Nephron (organoid): ENCODE data around the gene SERP2.

Experiments
- H3K27ac Mint-ChIP-seq, 3 experiments: 2 replicates each; pipeline ENCODE4 v1.8.0; 2020; ENCODE audit warnings: mixed read lengths in 3 of 3, mild to moderate bottlenecking in 2 of 3, moderate library complexity in 1 of 3
- H3K27me3 Mint-ChIP-seq: 2 replicates; pipeline ENCODE4 v1.8.0; 2021; ENCODE audit warnings: low read depth, mild to moderate bottlenecking, moderate library complexity, mixed read lengths
- H3K36me3 Mint-ChIP-seq: 2 replicates; pipeline ENCODE4 v1.8.0; 2020; ENCODE audit warnings: low read depth, mixed read lengths
- H3K4me1 Mint-ChIP-seq: 2 replicates; pipeline ENCODE4 v1.8.0; 2020; ENCODE audit warnings: mixed read lengths
- H3K4me3 Mint-ChIP-seq, 3 experiments: 2 replicates each; pipeline ENCODE4 v1.8.0; 2020; ENCODE audit warnings: mild to moderate bottlenecking in 3 of 3, mixed read lengths in 3 of 3, moderate library complexity in 2 of 3
- H3K9me3 Mint-ChIP-seq: 2 replicates; pipeline ENCODE4 v1.8.0; 2020; ENCODE audit warnings: mixed read lengths
- TF ChIP-seq, protein P1 (sequence below), 3 experiments: fragments of 200-600 bp; sonication (generic); IDR thresholded peaks; one replicate each; pipeline ENCODE4 v1.5.0; 2021; ENCODE audit warnings: antibody characterized with exemption in 3 of 3; ENCODE audit not compliant: unreplicated experiment in 3 of 3

The SERP2 gene

DNA sequence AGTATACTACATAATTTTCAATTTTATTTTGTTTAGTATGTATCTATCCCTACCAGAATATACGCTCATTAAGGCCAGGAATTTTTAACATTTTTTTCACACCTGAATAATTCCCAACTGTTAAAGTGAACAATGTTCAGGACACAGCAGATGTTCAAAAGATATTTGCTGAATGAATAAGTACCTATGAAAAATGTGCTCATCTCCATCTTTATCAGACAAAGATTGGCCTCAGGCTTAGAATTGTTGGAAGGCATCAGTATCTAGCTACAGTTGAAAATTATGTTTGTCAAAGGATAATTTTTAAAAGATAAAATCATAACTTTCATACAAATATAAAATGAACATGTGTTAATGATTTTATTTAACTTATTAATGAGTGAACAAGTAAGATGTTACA, 30.9 kb upstream of the SERP2 start:
- Mint-ChIP-seq H3K4me3 (no peak overlapping the region), H3K4me1 (no peaks in the 10 kb centered on the region), H3K9me3 (peaks cover 9% of the 10 kb centered on the region), H3K36me3 (no peaks in the 10 kb centered on the region), H3K27ac (no peak overlapping the region), H3K27me3 (peaks cover 6% of the 10 kb centered on the region)
- TF ChIP-seq, protein P1, sequence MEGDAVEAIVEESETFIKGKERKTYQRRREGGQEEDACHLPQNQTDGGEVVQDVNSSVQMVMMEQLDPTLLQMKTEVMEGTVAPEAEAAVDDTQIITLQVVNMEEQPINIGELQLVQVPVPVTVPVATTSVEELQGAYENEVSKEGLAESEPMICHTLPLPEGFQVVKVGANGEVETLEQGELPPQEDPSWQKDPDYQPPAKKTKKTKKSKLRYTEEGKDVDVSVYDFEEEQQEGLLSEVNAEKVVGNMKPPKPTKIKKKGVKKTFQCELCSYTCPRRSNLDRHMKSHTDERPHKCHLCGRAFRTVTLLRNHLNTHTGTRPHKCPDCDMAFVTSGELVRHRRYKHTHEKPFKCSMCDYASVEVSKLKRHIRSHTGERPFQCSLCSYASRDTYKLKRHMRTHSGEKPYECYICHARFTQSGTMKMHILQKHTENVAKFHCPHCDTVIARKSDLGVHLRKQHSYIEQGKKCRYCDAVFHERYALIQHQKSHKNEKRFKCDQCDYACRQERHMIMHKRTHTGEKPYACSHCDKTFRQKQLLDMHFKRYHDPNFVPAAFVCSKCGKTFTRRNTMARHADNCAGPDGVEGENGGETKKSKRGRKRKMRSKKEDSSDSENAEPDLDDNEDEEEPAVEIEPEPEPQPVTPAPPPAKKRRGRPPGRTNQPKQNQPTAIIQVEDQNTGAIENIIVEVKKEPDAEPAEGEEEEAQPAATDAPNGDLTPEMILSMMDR (IDR thresholded peaks at IDR 0.05; ENCODE audit: unreplicated experiment in 3 of 3), result no peak

DNA sequence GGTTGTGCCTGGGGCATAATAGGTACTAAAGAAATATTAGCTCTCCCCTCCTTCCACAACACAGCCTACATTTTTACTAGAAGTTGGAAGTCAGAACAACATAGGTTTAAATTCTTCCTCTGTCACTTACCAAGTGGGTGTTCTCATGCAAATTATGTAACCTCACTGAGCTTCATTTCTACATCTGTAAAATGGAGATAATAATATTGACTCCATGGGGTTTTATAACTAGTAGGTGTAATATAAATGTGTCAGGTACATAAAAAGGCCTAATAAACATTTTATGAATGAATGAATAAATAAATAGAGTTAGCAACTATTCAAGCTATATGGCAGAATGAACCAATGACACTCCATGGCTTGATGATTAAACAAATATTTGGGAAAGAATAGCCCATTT, 27.1 kb upstream of the SERP2 start:
- H3K4me3 Mint-ChIP-seq, result no peak overlapping the region
- H3K9me3 Mint-ChIP-seq, result peaks cover 3% of the 10 kb centered on the region
- H3K36me3 Mint-ChIP-seq, result no peaks in the 10 kb centered on the region
- H3K27ac Mint-ChIP-seq, result no peak overlapping the region
- TF ChIP-seq, protein P1 (IDR thresholded peaks at IDR 0.05; ENCODE audit: unreplicated experiment in 3 of 3), result no peak
- no peaks in the 10 kb centered on the region for H3K4me1 Mint-ChIP-seq
- peaks cover 6% of the 10 kb centered on the region for H3K27me3 Mint-ChIP-seq

DNA sequence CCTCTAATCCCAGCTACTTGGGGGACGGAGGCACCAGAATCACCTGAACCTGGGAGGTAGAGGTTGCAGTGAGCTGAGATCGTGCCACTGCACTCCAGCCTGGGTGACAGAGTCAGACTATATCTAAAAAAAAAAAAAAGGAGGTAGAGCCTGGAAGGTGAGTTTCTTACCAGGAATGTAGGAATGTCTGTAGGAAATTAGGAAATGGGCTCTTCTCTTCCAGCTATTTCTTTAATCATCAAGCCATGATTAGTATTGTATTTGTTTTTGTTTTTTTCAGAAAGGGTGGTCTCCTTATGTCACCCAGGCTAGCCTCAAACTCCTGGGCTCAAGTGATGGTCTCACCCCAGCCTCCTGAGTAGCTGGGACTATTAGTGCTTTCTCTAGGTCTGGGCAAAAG, 26.3 kb upstream of the SERP2 start:
- no peak overlapping the region for H3K27ac Mint-ChIP-seq
- H3K4me3 Mint-ChIP-seq, result no peak overlapping the region
- TF ChIP-seq, protein P1 (IDR thresholded peaks at IDR 0.05; ENCODE audit: unreplicated experiment in 3 of 3), result no peak
- H3K4me1 Mint-ChIP-seq, result peaks cover 5% of the 10 kb centered on the region
- H3K9me3 Mint-ChIP-seq, result peaks cover 1% of the 10 kb centered on the region
- peaks cover 6% of the 10 kb centered on the region for H3K27me3 Mint-ChIP-seq
- no peaks in the 10 kb centered on the region for H3K36me3 Mint-ChIP-seq

DNA sequence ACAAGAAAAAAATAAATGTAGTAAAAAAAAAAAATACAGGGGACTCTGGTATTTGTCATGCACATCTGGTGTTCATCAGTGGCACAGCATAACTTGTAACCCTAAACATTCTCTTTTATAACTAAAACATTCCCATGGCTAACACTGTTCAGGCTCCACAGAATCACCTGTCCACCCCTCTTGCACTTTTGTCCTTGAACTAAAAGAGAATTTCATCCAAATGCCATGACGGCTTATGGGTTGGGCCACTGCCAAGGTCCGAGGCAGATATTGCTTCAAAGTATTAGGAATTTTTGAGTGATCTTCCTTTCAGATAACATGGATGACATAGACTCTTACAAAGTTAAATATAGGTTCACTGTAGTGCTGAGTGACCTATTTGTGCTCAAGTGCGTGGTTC, 25.7 kb upstream of the SERP2 start:
- peaks cover 6% of the 10 kb centered on the region for H3K27me3 Mint-ChIP-seq
- H3K27ac Mint-ChIP-seq, result no peak overlapping the region
- no peaks in the 10 kb centered on the region for H3K36me3 Mint-ChIP-seq
- H3K4me3 Mint-ChIP-seq, result no peak overlapping the region
- H3K9me3 Mint-ChIP-seq, result no peaks in the 10 kb centered on the region
- H3K4me1 Mint-ChIP-seq, result peaks cover 5% of the 10 kb centered on the region
- TF ChIP-seq, protein P1 (IDR thresholded peaks at IDR 0.05; ENCODE audit: unreplicated experiment in 3 of 3), result no peak

DNA sequence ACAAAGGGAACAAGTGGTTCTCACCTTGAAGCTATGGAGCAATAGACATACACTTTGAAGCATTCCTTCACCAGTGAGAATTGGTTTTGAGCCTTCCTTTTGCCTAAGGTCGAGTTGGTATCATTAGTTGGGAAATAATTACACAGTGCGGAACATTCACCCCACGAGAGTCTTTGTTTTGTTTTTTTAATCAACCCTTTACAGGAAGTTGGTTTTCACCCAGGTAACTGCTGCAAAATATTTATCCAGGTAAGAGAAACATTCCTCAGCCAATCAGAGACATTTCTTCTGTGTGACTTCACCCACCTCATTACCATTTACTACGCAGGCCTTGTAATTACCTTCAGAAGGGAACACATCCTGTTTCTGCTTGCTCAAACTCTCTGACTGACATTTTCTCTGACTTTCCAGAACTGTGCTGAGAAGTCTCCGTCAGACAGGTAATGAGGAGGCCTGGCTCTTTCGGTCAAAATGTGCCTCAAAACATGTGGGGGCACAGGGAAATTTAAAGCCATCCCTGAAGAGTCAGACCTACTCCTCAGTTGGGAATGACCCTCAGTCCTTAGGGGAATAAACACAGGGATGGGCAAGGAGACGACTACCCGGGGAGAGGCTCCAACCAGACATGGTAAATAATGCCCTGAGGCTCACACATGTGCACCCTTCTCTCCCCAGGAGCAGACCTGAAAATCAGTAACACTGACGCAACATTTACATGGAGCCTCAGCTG, 22.7 kb upstream of the SERP2 start:
- H3K4me3 Mint-ChIP-seq, result no peak overlapping the region
- H3K27me3 Mint-ChIP-seq, result no peaks in the 10 kb centered on the region
- peak overlapping the region; percentile 51 to 90 (median 65) for H3K27ac Mint-ChIP-seq
- no peaks in the 10 kb centered on the region for H3K9me3 Mint-ChIP-seq
- TF ChIP-seq, protein P1 (IDR thresholded peaks at IDR 0.05; ENCODE audit: unreplicated experiment in 3 of 3), result no peak
- no peaks in the 10 kb centered on the region for H3K36me3 Mint-ChIP-seq
- H3K4me1 Mint-ChIP-seq, result peaks cover 11% of the 10 kb centered on the region

DNA sequence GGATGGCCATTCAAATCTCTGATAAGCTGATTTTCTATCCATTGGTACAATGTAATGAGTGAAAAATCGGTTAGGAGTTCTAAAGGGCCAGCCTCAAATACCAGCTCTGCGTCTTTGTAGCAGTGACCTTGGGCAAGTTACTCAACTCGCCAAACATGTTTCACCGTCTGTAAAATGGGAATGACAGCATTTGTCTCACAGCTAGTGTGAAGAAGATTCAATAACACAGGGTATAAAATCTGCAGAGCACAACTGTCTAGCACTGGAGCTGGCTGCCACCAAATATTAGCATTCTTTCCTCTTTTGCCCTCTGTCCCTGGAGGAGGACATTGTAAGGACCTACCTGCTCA, 22.1 kb upstream of the SERP2 start:
- Mint-ChIP-seq H3K4me1 (peaks cover 11% of the 10 kb centered on the region), H3K27me3 (no peaks in the 10 kb centered on the region)

More for the DNA sequence above, 22.1 kb upstream of the SERP2 start:
- H3K36me3 Mint-ChIP-seq, result no peaks in the 10 kb centered on the region
- no peaks in the 10 kb centered on the region for H3K9me3 Mint-ChIP-seq
- H3K27ac Mint-ChIP-seq, result peak overlapping the region in 2 of 3 experiments; percentile 65 to 66
- TF ChIP-seq, protein P1 (IDR thresholded peaks at IDR 0.05; ENCODE audit: unreplicated experiment in 3 of 3), result no peak
- H3K4me3 Mint-ChIP-seq, result no peak overlapping the region
